HepG2 (cell line): ENCODE results near the gene CDHR5. TPM values are rescaled to one million over a fixed set of nuclear protein-coding genes. Genes with fewer than 3 reads are reported as not detected.

Source experiments
- CC2D1A ChIP-seq: sonication (generic); formaldehyde crosslinking; IDR thresholded peaks from 2 replicates; pipeline ENCODE4 v1.8.1; 2023; ENCODE audit warnings: mild to moderate bottlenecking, missing genetic modification reagents
- CHD2 ChIP-seq: IDR thresholded peaks from 2 replicates; pipeline ENCODE4 v1.6.1; 2011; ENCODE audit warnings: low read depth, low read length, improper control_type of control experiment
- E2F1 ChIP-seq: sonication (generic); formaldehyde crosslinking; IDR thresholded peaks from 2 replicates; pipeline ENCODE4 v1.5.0; 2020; ENCODE audit warnings: missing genetic modification reagents
- FOXK2 ChIP-seq: fragments of 450-650 bp; IDR thresholded peaks from 2 replicates; pipeline ENCODE4 v1.6.1; 2016
- HCFC1 ChIP-seq: fragments of 150-350 bp; IDR thresholded peaks from 2 replicates; pipeline ENCODE4 v1.6.1; 2014; ENCODE audit warnings: low read depth, low read length
- HDAC1 ChIP-seq: sonication (generic); formaldehyde crosslinking; IDR thresholded peaks from 2 replicates; pipeline ENCODE4 v1.5.1; 2020; ENCODE audit warnings: mild to moderate bottlenecking, missing genetic modification reagents
- HMGXB3 ChIP-seq: sonication (generic); formaldehyde crosslinking; IDR thresholded peaks from 2 replicates; pipeline ENCODE4 v1.4.0; 2020; ENCODE audit warnings: missing genetic modification reagents, borderline replicate concordance
- KDM2A ChIP-seq: sonication (generic); formaldehyde crosslinking; IDR thresholded peaks from 2 replicates; pipeline ENCODE4 v1.4.0; 2020; ENCODE audit warnings: low read depth, missing genetic modification reagents, borderline replicate concordance
- KDM3A ChIP-seq: IDR thresholded peaks from 2 replicates; pipeline ENCODE4 v1.6.1; 2018; ENCODE audit warnings: low read depth, missing compliant biosample characterization
- KLF16 ChIP-seq, 2 experiments: sonication (generic) in 1 of 2; formaldehyde crosslinking in 1 of 2; IDR thresholded peaks; 2 replicates each; pipeline versions ENCODE4 v1.6.1 to v1.8.0; 2016 to 2023; ENCODE audit warnings: missing genetic modification reagents in 2 of 2, missing compliant biosample characterization in 1 of 2
- NR2F6 ChIP-seq, 2 experiments: IDR thresholded peaks; 2 replicates each; pipeline ENCODE4 v1.6.1; 2016; ENCODE audit warnings: antibody characterized with exemption in 1 of 2, mild to moderate bottlenecking in 1 of 2
- PHF8 ChIP-seq: sonication (generic); formaldehyde crosslinking; IDR thresholded peaks from 2 replicates; pipeline ENCODE4 v1.5.0; 2020; ENCODE audit warnings: missing genetic modification reagents
- RXRB ChIP-seq: IDR thresholded peaks from 2 replicates; pipeline ENCODE4 v1.6.1; 2016; ENCODE audit warnings: borderline replicate concordance, missing genetic modification reagents, missing compliant biosample characterization
- SP1 ChIP-seq, 2 experiments: fragments of 450-650 bp in 1 of 2; sonication (generic) in 1 of 2; formaldehyde crosslinking in 1 of 2; IDR thresholded peaks; 2 replicates each; pipeline versions ENCODE4 v1.4.0 to v1.6.1; 2016 to 2020; ENCODE audit warnings: missing genetic modification reagents in 1 of 2
- TBL1XR1 ChIP-seq: fragments of 150-350 bp; IDR thresholded peaks from 2 replicates; pipeline ENCODE4 v1.6.1; 2014; ENCODE audit warnings: borderline replicate concordance, low read length; ENCODE audit not compliant: partially characterized antibody
- TBX2 ChIP-seq: sonication (generic); formaldehyde crosslinking; IDR thresholded peaks from 2 replicates; pipeline ENCODE4 v1.5.0; 2020; ENCODE audit warnings: missing genetic modification reagents, mild to moderate bottlenecking, borderline replicate concordance
- TSC22D2 ChIP-seq: sonication (generic); formaldehyde crosslinking; IDR thresholded peaks from 2 replicates; pipeline ENCODE4 v1.5.1; 2020; ENCODE audit warnings: missing genetic modification reagents, mild to moderate bottlenecking, borderline replicate concordance
- XRCC5 ChIP-seq: fragments of 200-400 bp; formaldehyde crosslinking; optimal IDR thresholded peaks from 2 replicates; pipeline ENCODE3; 2017; ENCODE audit warnings: mild to moderate bottlenecking, low read length
- ZFP36L2 ChIP-seq: sonication (generic); formaldehyde crosslinking; IDR thresholded peaks from 2 replicates; pipeline ENCODE4 v1.4.0; 2020; ENCODE audit warnings: missing genetic modification reagents
- ZNF160 ChIP-seq: sonication (generic); formaldehyde crosslinking; IDR thresholded peaks from 2 replicates; pipeline ENCODE4 v1.8.0; 2022; ENCODE audit warnings: mild to moderate bottlenecking, inconsistent platforms, missing genetic modification reagents
- ZNF207 ChIP-seq: fragments of 450-650 bp; IDR thresholded peaks from 2 replicates; pipeline ENCODE4 v1.6.1; 2016; ENCODE audit warnings: antibody characterized with exemption, borderline replicate concordance
- ZNF24 ChIP-seq: fragments of 450-650 bp; IDR thresholded peaks from 2 replicates; pipeline ENCODE4 v1.6.1; 2017; ENCODE audit warnings: antibody characterized with exemption, mild to moderate bottlenecking
- ZNF263 ChIP-seq: sonication (generic); formaldehyde crosslinking; IDR thresholded peaks from 2 replicates; pipeline ENCODE4 v1.4.0; 2020; ENCODE audit warnings: missing genetic modification reagents
- ZNF576 ChIP-seq: sonication (generic); formaldehyde crosslinking; IDR thresholded peaks from 2 replicates; pipeline ENCODE4 v1.4.0; 2020; ENCODE audit warnings: mild to moderate bottlenecking, missing genetic modification reagents
- ZSCAN29 ChIP-seq: sonication (generic); formaldehyde crosslinking; conservative IDR thresholded peaks from 2 replicates; pipeline ENCODE4 v1.4.0; 2020; ENCODE audit warnings: mild to moderate bottlenecking, missing genetic modification reagents
- polyA plus RNA-seq, 8 experiments: library from polyadenylated mRNA; depleted of rRNA in 3 of 8; stranded (reverse) in 7 of 8; unstranded in 1 of 8; fragments of >200 nt; fragmentation: Illumina TruSeq in 4 of 8; extraction: Trizol in 4 of 8; gene quantifications; 2 replicates each; pipeline versions ENCODE4 v1.2.1 to v1.2.3, GENCODE V29; 2011 to 2016; ENCODE audit warnings: low read depth in 4 of 8, missing spikeins in 1 of 8, mixed read lengths in 1 of 8; ENCODE audit not compliant: insufficient read depth in 1 of 8
- total RNA-seq, 5 experiments: library from RNA; depleted of rRNA; stranded (reverse); fragments of >200 nt; fragmentation: Illumina TruSeq; extraction: Trizol; gene quantifications; 2 replicates each; pipeline ENCODE4 v1.2.3, GENCODE V29; 2016; ENCODE audit warnings: low read depth in 1 of 5

Gene CDHR5
- total and polyA plus RNA-seq, 2 of the 13 experiments (the other 11 are each of a cell fraction or from before 2014, with no cell fraction given), result 0.46 to 0.71 TPM

GRCh38 chr11:575996-576768 lies 48.6 kb downstream of the CDHR5 start, which contains the start of gene PHRF1 (continued):
- TF ChIP-seq HMGXB3 (CRISPR knock-in tag), result 0 out of 2 replicates have a peak, but pooled peaks have one; percentile 50
- 0 out of 2 replicates have a peak, but pooled peaks have one; percentile 50 for TF ChIP-seq CHD2
- TF ChIP-seq SP1 (IDR thresholded peaks at IDR 0.05), result no peak
- peak; percentile 61 for TF ChIP-seq SP1 (CRISPR knock-in tag; IDR thresholded peaks at IDR 0.05)
- TF ChIP-seq FOXK2, result peak; percentile 99
- peak in 1 of 2 experiments; percentile 55; a peak in 1 of 4 replicates for TF ChIP-seq KLF16 (CRISPR knock-in tag; IDR thresholded peaks at IDR 0.05)
- peak; percentile 66 for TF ChIP-seq KDM2A (CRISPR knock-in tag)
- 0 out of 2 replicates have a peak, but pooled peaks have one; percentile 46 for TF ChIP-seq TSC22D2 (CRISPR knock-in tag)
- TF ChIP-seq ZNF24, result peak; percentile 72; the same call in 1 of the 2 replicates
- peak; percentile 32 for TF ChIP-seq TBL1XR1
- TF ChIP-seq TBX2 (CRISPR knock-in tag), result 0 out of 2 replicates have a peak, but pooled peaks have one; percentile 3
- peak; percentile 38 for TF ChIP-seq HDAC1 (CRISPR knock-in tag)
- TF ChIP-seq ZFP36L2 (CRISPR knock-in tag), result no peak
- 0 out of 2 replicates have a peak, but pooled peaks have one; percentile 40 for TF ChIP-seq ZNF263 (CRISPR knock-in tag)
- TF ChIP-seq NR2F6 (IDR thresholded peaks at IDR 0.05), result no peak
- TF ChIP-seq NR2F6 (CRISPR knock-in tag; IDR thresholded peaks at IDR 0.05), result no peak; the same call in 1 of the 2 replicates
- TF ChIP-seq ZNF160 (CRISPR knock-in tag), result 0 out of 2 replicates have a peak, but pooled peaks have one; percentile 60
- peak; percentile 32; the same call in 1 of the 2 replicates for TF ChIP-seq HCFC1
- TF ChIP-seq KDM3A (CRISPR knock-in tag), result 0 out of 2 replicates have a peak, but pooled peaks have one; percentile 30
- TF ChIP-seq CC2D1A (CRISPR knock-in tag), result no peak
- TF ChIP-seq RXRB (CRISPR knock-in tag), result peak; percentile 37; the same call in 1 of the 2 replicates
- TF ChIP-seq XRCC5, result peak; percentile 52
- TF ChIP-seq PHF8, result peak; percentile 75
- no peak for TF ChIP-seq ZNF207
- TF ChIP-seq ZSCAN29 (CRISPR knock-in tag), result no peak
- TF ChIP-seq ZNF576, result no peak
- peak; percentile 83 for TF ChIP-seq E2F1 (CRISPR knock-in tag)
